ENCODE data around the gene APOBEC3C. TPM values are rescaled to one million over a fixed set of nuclear protein-coding genes. Genes with fewer than 3 reads are reported as not detected.
"Not testable (repeated sequence)": the region's sequence is repeated elsewhere in the genome, so short reads cannot be mapped to it uniquely, and the experiment has no call there.

Gene APOBEC3C
- total RNA-seq, 3 donors from 2014 or later (not counting 1 experiment from before 2014, with no cell fraction given) = 144 to 168 (median 155) TPM

- ATAC-seq (no peak), DNase-seq (no peak)
- Histone ChIP-seq H3K9me3 (ENCODE audit: control insufficient read depth, insufficient read depth, low read length) (no peaks in the 10 kb centered on the region), H3K4me1 (ENCODE audit: control insufficient read depth, insufficient read depth, low read length) (no peaks in the 10 kb centered on the region), H3K27me3 (ENCODE audit: control insufficient read depth, insufficient read depth, low read length) (no peaks in the 10 kb centered on the region), H3K36me3 (ENCODE audit: control insufficient read depth, insufficient read depth, low read length) (no peaks in the 10 kb centered on the region), H3K4me3 (ENCODE audit: low read length) (no peak overlapping the region), H3K27ac (ENCODE audit: low read length) (no peak overlapping the region)
- H3K27me3 Mint-ChIP-seq (ENCODE audit: low read depth in 2 of 2) = peaks cover 7 to 10% of the 10 kb centered on the region in 2 donors
- no peaks in the 10 kb centered on the region for H3K36me3 Mint-ChIP-seq
- no peaks in the 10 kb centered on the region for H3K4me1 Mint-ChIP-seq
- H3K4me3 Mint-ChIP-seq = no peak overlapping the region
- intact Hi-C loops (cut with micrococcal nuclease) = no loop called here
- 60% methylated on average over 6 of the region's 6 CpGs for WGBS (ENCODE audit: insufficient coverage)
- H3K9me3 Mint-ChIP-seq = peaks cover 0 to 2% of the 10 kb centered on the region in 2 donors
- TF ChIP-seq CTCF (IDR thresholded peaks at IDR 0.05) = no peak
- H3K27ac Mint-ChIP-seq = no peak overlapping the region
Observed at GRCh38 chr22:38996105-38996504, 18.0 kb upstream of the APOBEC3C start.

GRCh38 chr22:38997518-38997917, 16.5 kb upstream of the APOBEC3C start:
- intact Hi-C loops (cut with micrococcal nuclease) = no loop called here
- Histone ChIP-seq H3K4me3 (ENCODE audit: low read length) (no peak overlapping the region), H3K27me3 (ENCODE audit: control insufficient read depth, insufficient read depth, low read length) (no peaks in the 10 kb centered on the region), H3K9me3 (ENCODE audit: control insufficient read depth, insufficient read depth, low read length) (no peaks in the 10 kb centered on the region), H3K27ac (ENCODE audit: low read length) (no peak overlapping the region), H3K4me1 (ENCODE audit: control insufficient read depth, insufficient read depth, low read length) (peaks cover 2% of the 10 kb centered on the region), H3K36me3 (ENCODE audit: control insufficient read depth, insufficient read depth, low read length) (no peaks in the 10 kb centered on the region)
- no peak overlapping the region for H3K27ac Mint-ChIP-seq
- H3K36me3 Mint-ChIP-seq = no peaks in the 10 kb centered on the region
- WGBS (ENCODE audit: insufficient coverage) = 94% methylated on average over 2 of the region's 3 CpGs
- no peak for TF ChIP-seq CTCF (IDR thresholded peaks at IDR 0.05)
- no peaks in the 10 kb centered on the region for H3K4me1 Mint-ChIP-seq
- peaks cover 0 to 2% of the 10 kb centered on the region in 2 donors for H3K9me3 Mint-ChIP-seq
- peaks cover 8% of the 10 kb centered on the region in 2 donors for H3K27me3 Mint-ChIP-seq (ENCODE audit: low read depth in 2 of 2)
- no peak overlapping the region for H3K4me3 Mint-ChIP-seq
- DNase-seq = no peak
- ATAC-seq = no peak

- peak overlapping the region in 1 of 2 donors; percentile 59 for H3K27ac Mint-ChIP-seq
- no peak overlapping the region for H3K4me3 ChIP-seq (ENCODE audit: low read length)
- peak; percentile 70 to 90 for DNase-seq
- H3K4me3 Mint-ChIP-seq = peak overlapping the region; percentile 32
- peak overlapping the region; percentile 11 for H3K27ac ChIP-seq (ENCODE audit: low read length)
- H3K36me3 ChIP-seq (ENCODE audit: control insufficient read depth, insufficient read depth, low read length) = no peaks in the 10 kb centered on the region
- 15% methylated on average over 7 of the region's 7 CpGs for WGBS (ENCODE audit: insufficient coverage)
- H3K27me3 Mint-ChIP-seq (ENCODE audit: low read depth in 2 of 2) = peaks cover 5% of the 10 kb centered on the region in 2 donors
- peak; percentile 87 to 95 (median 95) for ATAC-seq
- peak; percentile 79 for TF ChIP-seq CTCF (IDR thresholded peaks at IDR 0.05)
- H3K9me3 Mint-ChIP-seq = no peaks in the 10 kb centered on the region
- H3K4me1 Mint-ChIP-seq = peaks cover 9 to 16% of the 10 kb centered on the region in 2 donors
- no peaks in the 10 kb centered on the region for H3K27me3 ChIP-seq (ENCODE audit: control insufficient read depth, insufficient read depth, low read length)
- intact Hi-C loops (cut with micrococcal nuclease) = loop anchor here (2.0 kb wide), 1 partner anchor 134 kb away; no protein-coding TSS in a partner anchor
- H3K9me3 ChIP-seq (ENCODE audit: control insufficient read depth, insufficient read depth, low read length) = no peaks in the 10 kb centered on the region
- peaks cover 14% of the 10 kb centered on the region for H3K4me1 ChIP-seq (ENCODE audit: control insufficient read depth, insufficient read depth, low read length)
- no peaks in the 10 kb centered on the region for H3K36me3 Mint-ChIP-seq
Observed at GRCh38 chr22:39003165-39003638, 10.9 kb upstream of the APOBEC3C start.

GRCh38 chr22:39007177-39007576, 6.9 kb upstream of the APOBEC3C start:
- no peaks in the 10 kb centered on the region for H3K36me3 Mint-ChIP-seq
- ATAC-seq (no peak), DNase-seq (no peak)
- H3K4me3 Mint-ChIP-seq = no peak overlapping the region
- Histone ChIP-seq H3K9me3 (ENCODE audit: control insufficient read depth, insufficient read depth, low read length) (no peaks in the 10 kb centered on the region), H3K27me3 (ENCODE audit: control insufficient read depth, insufficient read depth, low read length) (no peaks in the 10 kb centered on the region), H3K27ac (ENCODE audit: low read length) (no peak overlapping the region), H3K36me3 (ENCODE audit: control insufficient read depth, insufficient read depth, low read length) (no peaks in the 10 kb centered on the region), H3K4me3 (ENCODE audit: low read length) (no peak overlapping the region), H3K4me1 (ENCODE audit: control insufficient read depth, insufficient read depth, low read length) (peaks cover 14% of the 10 kb centered on the region)
- 89% methylated on average over 3 of the region's 5 CpGs for WGBS (ENCODE audit: insufficient coverage)
- intact Hi-C loops (cut with micrococcal nuclease) = loop anchor here (1.0 to 5.0 kb wide), 2 partner anchors 110 to 310 kb away; partner anchors contain the start of gene RPL3
- no peaks in the 10 kb centered on the region for H3K27me3 Mint-ChIP-seq (ENCODE audit: low read depth in 2 of 2)
- peaks cover 9 to 17% of the 10 kb centered on the region in 2 donors for H3K4me1 Mint-ChIP-seq
- H3K9me3 Mint-ChIP-seq = no peaks in the 10 kb centered on the region
- TF ChIP-seq CTCF (IDR thresholded peaks at IDR 0.05) = no peak
- no peak overlapping the region for H3K27ac Mint-ChIP-seq

DNA sequence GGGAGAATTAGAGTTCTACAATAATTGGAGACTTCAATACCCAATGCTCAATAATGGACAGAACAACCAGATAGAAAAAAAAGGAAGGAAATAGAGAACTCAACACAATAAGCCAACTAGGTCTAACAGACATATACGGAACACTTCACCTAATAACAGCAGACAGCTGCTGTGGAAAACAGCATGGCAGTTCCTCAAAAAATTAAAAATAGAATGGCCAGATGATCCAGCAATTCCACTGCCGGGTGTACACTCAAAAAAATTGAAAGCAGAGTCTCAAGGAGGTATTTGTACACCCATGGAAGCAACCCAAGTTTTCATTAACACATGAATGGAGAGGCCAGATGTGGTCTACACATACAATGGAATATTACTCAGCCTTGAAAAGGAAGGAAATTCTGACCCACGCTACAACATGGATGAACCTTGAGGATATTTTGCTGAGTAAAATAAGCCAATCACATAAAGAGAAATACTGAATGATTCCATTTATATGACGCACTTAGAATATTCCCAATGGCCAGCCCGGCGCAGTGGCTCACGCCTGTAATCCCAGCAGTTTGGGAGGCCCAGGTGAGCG, 5.7 kb upstream of the APOBEC3C start:
- DNase-seq; ATAC-seq; H3K4me3 Mint-ChIP-seq; H3K9me3 Mint-ChIP-seq; H3K27me3 Mint-ChIP-seq (ENCODE audit: low read depth in 2 of 2); H3K9me3 ChIP-seq (ENCODE audit: control insufficient read depth, insufficient read depth, low read length); H3K27ac Mint-ChIP-seq; H3K27me3 ChIP-seq (ENCODE audit: control insufficient read depth, insufficient read depth, low read length); H3K27ac ChIP-seq (ENCODE audit: low read length); H3K36me3 Mint-ChIP-seq; H3K36me3 ChIP-seq (ENCODE audit: control insufficient read depth, insufficient read depth, low read length); H3K4me3 ChIP-seq (ENCODE audit: low read length): not testable (repeated sequence)
- peaks cover 12% of the 10 kb centered on the region for H3K4me1 ChIP-seq (ENCODE audit: control insufficient read depth, insufficient read depth, low read length)
- H3K4me1 Mint-ChIP-seq = peaks cover 11 to 15% of the 10 kb centered on the region in 2 donors
- 90% methylated on average over 7 of the region's 8 CpGs for WGBS (ENCODE audit: insufficient coverage)
- intact Hi-C loops (cut with micrococcal nuclease) = loop anchor here (5.0 kb wide), 1 partner anchor 309 kb away; the partner anchor contains the start of gene RPL3

Measured in natural killer cell (primary cell).